Measurements from ENCODE around the gene S1PR5.
"Not testable (repeated sequence)": the region's sequence is repeated elsewhere in the genome, so short reads cannot be mapped to it uniquely, and the experiment has no call there.

The S1PR5 gene

GRCh38 chr19:10544242-10544752, 27.1 kb upstream of the S1PR5 start:
- DNase-seq = peak; percentile 24

DNA sequence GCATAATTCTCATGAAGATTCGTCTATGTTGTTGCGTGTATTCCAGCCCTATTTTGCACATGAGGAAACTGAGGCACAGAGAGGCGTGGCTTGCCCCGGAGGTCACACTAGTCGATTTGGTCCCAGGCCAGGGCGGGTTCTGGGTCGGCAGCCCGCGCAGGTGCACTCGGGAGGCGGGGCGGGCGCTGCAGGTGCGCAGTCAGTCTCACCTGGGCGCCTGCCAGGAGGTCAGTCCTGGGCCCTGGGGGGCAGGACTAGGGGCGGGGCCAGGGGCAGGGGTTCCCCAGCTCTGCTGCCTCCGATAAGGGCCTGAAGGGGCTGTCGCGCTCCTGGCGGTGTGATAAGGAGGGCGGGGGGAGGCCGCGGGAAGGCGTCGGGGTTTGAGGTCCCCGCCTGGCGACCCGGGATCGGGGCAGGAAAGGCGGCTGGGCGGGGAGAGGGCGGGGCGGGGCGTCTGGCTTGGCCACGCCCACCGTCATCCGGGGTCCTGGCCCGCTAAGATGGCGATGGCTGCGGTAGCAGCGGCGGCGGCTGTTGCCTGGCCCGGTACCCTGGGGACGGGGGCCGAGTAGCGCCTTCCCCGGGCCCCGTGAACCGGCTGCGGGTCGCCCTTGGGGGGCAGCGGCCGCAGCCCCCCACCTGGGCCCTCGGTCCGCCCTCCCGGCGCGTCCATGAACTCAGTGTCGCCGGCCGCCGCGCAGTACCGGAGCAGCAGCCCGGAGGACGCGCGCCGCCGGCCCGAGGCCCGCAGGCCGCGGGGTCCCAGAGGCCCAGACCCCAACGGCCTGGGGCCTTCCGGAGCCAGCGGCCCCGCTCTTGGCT, 26.4 kb upstream of the S1PR5 start, which contains the start of gene ATG4D:
TSS of gene ATG4D (plus strand) at position 485 of the 822 bp plus-strand sequence. CDS start at position 672, 187 bp downstream.
- DNase-seq = peak; percentile 81

GRCh38 chr19:10543059-10543419, 25.8 kb upstream of the S1PR5 start:
- no peak for DNase-seq

GRCh38 chr19:10539016-10539415, 21.8 kb upstream of the S1PR5 start:
- DNase-seq = not testable (repeated sequence)

DNA sequence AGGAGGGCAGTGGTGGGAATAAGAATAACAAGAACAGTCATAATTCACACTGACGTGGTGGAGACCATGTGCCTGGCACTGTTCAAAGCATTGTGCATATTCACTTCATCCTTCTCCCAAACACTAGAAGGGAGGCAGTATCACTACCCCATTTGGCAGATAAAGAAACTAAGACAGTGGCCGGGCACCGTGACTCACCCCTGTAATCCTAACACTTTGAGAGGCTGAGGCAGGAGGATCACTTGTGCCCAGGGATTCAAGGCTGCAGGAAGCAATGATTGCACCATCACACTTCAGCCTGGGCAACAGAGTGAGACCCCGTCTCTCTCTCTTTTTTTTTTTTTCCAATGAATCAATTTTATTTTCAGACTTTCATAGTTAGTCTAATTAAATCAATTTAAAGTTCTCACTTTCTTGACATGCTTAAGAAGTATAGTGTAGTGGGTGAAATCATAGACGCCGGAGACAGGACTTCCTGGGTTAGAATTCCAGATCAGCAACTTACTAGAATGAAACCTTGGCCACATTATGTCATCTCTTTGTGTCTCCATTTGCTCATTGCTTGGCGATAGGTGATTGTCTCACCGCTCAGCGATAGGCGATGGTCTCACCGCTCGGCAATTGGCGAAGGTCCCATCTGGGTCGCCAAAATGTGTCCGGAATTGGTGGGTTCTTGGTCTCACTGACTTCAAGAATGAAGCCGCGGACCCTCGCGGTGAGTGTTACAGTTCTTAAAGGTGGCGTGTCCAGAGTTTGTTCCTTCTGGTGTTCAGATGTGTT, 21.1 kb upstream of the S1PR5 start:
- no peak for DNase-seq

DNA sequence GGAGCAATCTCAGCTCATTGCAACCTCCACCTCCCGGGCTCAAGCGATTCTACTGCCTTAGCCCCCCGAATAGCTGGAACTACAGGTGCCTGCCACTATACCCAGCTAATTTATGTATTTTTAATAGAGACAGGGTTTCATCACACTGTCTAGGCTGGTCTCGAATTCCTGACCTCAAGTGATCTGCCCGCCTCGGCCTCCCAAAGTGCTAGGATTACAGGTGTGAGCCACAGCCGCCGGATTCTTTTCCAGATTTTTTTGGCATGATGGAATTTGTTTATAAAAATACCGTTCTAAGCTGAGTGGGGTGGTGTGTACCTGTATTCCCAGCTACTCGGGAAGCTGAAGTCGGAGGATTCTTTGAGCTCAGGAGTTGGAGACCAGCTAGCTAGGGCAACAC, 20.4 kb upstream of the S1PR5 start:
- DNase-seq = no peak

GRCh38 chr19:10535613-10536012, 18.4 kb upstream of the S1PR5 start:
- no peak for DNase-seq

GRCh38 chr19:10533646-10534386, 16.6 kb upstream of the S1PR5 start:
- no peak for DNase-seq

GRCh38 chr19:10532457-10532856, 15.2 kb upstream of the S1PR5 start:
- no peak for DNase-seq

DNA sequence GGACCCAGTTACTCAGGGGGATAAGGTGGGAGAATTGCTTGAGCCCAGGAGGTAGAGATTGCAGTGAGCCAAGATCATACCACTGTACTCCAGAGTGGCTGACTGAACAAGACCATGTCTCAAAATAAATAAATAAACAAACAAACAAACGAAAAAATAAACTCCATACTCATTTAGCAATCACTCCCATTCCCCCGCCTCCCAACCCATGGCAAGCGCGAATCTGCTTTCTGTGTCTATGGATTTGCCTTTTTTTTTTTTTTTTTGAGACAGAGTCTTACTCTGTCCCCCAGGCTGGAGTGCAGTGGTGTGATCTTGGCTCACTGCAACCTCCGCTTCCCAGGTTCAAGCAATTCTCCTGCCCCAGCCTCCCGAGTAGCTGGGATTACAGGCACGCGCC, 9.6 kb upstream of the S1PR5 start:
- not testable (repeated sequence) for DNase-seq

DNA sequence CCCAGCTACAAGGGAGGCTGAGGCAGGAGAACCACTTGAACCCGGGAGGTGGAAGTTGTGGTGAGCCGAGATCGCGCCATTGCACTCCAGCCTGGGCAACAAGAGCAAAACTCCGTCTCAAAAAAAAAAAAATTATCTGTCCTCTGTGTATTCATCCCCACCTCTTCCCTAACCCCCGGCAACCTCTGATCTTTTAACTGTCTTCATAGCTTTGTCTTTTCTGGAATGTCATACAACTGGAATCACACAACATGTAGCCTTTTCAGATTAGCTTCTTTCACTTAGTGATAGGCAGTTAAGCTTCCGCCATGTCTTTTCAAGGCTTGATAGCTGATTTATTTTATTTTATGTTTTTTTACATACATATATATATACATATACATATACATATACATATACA, 8.4 kb upstream of the S1PR5 start:
- no peak for DNase-seq

DNA sequence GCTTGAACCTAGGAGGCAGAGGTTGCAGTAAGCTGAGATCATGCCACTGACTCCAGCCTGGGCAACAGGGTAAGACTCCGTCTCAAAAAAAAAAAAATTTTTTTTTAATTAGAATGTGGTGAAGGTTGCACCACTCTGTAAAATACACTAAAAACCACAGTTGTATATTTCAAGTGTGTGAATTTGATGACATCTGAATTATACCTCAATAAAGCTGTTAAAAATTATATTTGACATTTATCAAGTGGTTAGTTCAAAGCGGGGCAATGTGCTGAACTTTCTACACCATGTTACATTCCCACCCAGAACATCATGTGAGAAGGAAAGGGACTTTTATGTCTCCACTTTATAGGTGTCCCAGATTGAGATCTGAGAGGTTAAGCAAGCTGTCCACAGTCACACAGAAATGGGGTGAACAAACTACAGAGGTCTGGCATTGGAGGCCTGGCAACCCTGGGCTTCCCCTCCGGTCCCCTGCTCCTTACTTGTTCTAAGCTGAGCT, 5.9 kb upstream of the S1PR5 start:
- no peak for DNase-seq

GRCh38 chr19:10521461-10522171, 4.4 kb upstream of the S1PR5 start:
- DNase-seq = no peak

- no peak for DNase-seq
Measured at GRCh38 chr19:10520652-10521318, 3.5 kb upstream of the S1PR5 start.

DNA sequence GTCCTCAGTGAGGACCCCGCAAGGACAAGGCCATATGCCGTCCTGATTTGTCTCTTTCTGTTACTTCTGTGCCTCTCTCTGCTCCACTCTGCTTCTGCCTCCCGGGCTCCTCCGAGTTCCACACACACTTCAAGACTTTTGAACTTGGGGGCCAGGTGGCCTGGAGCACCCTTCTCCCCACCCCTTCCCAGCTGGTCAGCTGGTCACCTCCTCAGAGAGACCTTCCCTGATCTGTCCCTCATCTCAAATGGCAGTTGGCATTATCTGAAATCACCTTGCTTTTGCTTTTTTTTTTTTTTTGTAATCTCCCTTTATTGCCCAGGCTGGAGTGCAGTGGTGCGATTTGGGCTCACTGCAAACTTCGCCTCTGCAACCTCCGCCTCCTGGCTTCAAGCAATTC, 2.2 kb upstream of the S1PR5 start:
- DNase-seq = no peak

DNA sequence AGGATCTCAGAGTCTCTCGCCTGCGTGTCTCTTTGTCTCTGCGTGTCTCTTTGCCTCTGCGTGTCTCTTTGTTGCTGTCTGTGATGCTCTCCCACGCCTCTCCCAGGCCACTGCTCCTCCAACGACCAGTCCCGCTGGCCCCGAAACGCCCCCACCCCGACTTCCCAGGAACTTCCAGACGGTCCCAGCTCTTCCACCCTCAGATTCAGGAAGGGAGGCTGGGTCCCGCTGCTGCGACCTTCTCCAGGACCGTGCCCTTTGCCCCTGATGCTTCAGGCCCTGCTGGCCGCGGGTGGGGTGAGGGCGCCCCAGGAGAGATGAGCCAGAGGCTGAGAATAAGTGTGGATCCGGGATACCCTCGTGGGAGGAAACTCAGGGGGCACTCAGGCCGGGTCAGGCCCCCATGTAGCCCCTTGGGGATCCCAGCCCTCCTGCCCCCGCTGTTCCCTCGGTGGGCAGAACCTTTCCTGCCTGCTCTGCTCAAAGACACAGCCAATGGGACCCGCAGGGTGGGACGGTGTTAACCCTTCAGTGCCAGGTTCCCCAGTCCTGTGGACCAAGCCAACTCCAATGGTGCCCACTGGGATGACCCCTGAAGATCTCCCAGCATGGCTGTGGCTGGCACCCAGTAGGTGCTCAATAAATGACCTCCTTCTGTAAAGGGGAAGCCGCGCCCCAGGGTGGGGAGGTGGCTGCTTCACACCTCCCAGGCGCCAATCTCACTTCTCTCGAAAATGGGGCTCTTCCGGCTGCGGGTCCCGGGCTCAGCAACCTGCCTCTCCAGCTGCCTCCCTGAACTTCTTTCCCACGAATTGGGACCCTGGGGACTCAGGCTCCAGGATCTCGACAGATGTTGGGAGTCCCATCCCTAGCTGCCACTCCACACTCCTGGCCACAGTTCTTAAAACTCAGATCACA, 1.5 kb upstream of the S1PR5 start:
- peak; percentile 11 for DNase-seq

DNA sequence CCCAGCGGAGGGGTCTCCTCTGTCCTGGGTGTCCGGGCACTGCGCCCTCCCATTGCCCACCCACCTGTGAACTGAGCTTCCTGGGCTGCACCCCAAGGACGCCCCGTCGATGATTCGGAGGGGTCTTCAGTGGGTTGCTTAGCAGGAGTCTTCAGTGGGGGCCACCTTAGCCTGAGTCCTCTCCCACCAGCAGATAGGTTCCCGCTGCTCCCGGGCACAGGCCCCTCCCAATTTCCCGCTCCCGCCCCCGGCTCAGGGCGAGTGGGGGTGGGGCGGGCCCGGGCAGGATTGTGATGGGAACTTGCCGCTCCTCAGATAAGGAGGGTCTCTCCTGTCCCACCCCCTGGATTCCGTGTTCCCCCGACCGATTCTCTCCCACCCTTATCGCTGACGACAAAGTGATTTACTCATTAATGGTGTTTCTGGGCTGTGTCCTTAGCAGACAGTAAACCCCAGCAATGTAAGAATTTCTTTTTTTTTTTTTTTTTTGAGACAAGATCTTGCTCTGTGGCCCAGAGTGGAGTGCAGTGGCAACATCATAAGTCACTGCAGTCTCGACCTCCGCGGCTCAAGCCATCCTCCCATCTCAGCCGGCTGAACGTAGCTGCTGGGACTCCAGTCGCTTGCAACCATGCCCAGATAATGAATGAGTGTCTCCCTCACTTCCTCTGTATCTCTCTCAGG, 655 bp upstream of the S1PR5 start:
- DNase-seq = peak; percentile 46

GRCh38 chr19:10516671-10517286, 468 bp downstream of the S1PR5 start:
- DNase-seq = peak; percentile 10

- no peak for DNase-seq
Measured at GRCh38 chr19:10516064-10516385, 1.2 kb downstream of the S1PR5 start.
